GM18909 (cell line): ENCODE results near the gene KCNN1.
"Not testable (repeated sequence)": the region's sequence is repeated elsewhere in the genome, so short reads cannot be mapped to it uniquely, and the experiment has no call there.

ENCODE experiments used
- ATAC-seq: cut with Tn5 transposase; IDR thresholded peaks from one replicate; pipeline ENCODE4 v1.9.1; 2021; ENCODE audit warnings: mild to moderate bottlenecking; ENCODE audit not compliant: unreplicated experiment, poor library complexity

KCNN1 gene

GRCh38 chr19:17967257-17968051 lies 547 bp downstream of the KCNN1 start:
- ATAC-seq, result no peak

GRCh38 chr19:17968362-17968761 lies 1.5 kb downstream of the KCNN1 start:
- no peak for ATAC-seq

- ATAC-seq, result no peak
Observed at GRCh38 chr19:17969096-17969792, 2.3 kb downstream of the KCNN1 start.

DNA sequence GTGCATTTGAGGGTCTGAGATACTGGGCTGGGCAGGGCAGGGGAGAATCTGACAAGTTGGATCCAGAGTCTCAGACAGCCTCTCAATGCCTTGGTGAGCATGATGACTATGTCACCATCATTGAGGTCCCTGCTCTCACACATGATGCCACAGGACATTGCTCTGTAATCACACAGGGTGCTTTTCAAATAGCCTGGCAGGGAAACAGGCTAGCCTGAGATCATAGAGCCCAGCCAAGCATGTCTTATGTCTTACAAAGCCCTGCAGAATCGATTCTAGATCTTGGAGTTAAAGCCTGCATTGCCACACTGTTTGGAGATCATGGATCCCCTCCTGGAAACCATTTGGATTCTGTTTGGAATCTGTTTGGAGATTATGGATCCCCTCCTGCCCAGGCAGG lies 5.3 kb downstream of the KCNN1 start:
- ATAC-seq, result no peak

DNA sequence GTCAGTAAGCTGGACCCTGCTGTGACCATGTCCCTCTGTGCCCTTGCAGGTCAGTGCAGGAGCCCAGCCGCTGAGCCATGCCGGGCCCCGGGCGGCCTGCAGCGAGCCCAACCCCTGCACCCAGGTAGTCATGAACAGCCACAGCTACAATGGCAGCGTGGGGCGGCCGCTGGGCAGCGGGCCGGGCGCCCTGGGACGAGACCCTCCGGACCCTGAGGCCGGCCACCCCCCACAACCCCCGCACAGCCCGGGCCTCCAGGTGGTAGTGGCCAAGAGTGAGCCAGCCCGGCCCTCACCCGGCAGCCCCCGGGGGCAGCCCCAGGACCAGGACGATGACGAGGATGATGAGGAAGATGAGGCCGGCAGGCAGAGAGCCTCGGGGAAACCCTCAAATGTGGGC lies 6.9 kb downstream of the KCNN1 start:
- ATAC-seq, result no peak

DNA sequence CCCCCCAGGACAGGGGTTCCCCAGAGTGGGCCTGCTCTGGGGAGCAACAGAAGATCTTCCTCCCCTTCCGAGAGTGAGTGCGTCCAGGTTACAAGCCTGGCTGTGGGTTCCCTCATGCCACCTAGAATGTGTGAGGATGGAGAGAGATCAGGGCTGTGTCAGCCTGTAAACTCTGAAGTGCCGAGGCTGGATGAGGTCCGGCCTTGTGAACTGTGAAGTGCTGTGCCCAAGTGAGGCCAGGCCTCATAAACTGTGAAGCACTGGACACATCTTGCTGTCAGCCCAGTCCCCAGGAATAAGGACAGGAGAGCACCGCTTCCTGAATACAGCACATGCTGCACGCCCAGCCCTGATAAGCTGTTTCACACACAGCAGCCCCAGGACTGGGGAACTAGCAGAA lies 7.6 kb downstream of the KCNN1 start:
- no peak for ATAC-seq

GRCh38 chr19:17975032-17975431 lies 8.1 kb downstream of the KCNN1 start:
- ATAC-seq, result no peak

- no peak for ATAC-seq
Observed at GRCh38 chr19:17977021-17977420, 10.1 kb downstream of the KCNN1 start.

- ATAC-seq, result no peak
Observed at GRCh38 chr19:17977488-17977887, 10.6 kb downstream of the KCNN1 start.

DNA sequence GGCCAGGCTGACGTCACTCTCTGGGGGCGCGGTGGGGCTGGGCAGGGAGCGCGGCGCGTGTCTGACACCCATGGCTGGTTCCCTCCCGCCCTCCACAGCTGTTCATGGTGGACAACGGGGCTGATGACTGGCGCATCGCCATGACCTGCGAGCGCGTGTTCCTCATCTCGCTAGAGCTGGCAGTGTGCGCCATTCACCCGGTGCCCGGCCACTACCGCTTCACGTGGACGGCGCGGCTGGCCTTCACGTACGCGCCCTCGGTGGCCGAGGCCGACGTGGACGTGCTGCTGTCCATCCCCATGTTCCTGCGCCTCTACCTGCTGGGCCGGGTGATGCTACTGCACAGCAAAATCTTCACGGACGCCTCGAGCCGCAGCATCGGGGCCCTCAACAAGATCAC lies 14.7 kb downstream of the KCNN1 start:
- no peak for ATAC-seq

DNA sequence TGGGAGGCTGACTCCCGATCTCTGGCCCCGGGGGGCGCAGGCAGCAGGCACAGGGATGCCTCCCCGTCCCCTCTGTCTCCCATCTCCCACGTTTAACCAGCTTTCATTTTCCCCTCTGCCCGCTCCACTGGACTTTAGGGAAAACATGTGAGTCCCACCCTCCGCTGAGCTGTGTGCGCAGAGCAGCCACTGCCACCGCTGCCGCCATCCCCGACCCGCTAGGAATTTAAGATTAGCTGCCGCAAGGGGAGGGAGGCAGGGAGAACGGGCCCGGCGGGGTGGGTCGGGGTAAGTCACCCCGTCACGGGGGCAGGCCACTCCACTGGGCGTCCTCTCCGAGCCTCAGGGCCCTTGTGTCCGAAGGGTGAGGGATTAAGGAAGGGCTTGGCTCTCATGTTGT lies 15.5 kb downstream of the KCNN1 start:
- ATAC-seq, result no peak

DNA sequence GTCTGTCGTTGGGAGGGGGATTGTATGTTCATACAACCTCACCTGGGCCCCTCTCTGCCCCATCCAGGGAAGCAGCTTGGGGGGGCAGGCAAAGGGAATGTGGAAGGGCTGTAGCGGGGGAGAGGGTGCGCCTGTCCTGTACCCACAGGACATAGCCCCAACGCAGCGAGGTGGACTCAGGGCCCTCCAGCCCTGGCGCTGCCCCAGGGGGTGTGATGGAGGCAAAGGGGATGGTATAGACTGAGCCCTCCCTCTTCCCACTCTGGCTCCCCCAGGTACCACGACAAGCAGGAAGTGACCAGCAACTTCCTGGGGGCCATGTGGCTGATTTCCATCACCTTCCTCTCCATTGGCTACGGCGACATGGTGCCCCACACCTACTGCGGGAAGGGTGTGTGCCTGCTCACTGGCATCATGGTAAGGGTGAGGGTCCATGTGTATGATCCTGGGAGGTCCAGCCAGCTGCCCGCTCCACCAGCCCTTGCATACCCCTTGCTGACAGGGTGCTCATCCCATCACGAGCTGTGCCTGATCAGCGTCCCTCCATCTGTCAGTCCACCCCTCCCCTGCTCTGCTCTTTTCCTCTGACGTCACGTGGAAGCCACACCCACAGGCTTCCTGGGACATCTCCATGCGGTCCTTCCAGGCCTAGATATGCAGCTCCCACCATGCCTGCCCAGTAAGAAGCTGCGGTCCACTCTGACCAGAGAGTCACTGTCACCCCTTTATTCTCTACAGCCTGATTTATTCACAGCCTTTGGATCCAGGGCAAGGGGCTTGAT lies 18.3 kb downstream of the KCNN1 start:
- no peak for ATAC-seq

GRCh38 chr19:17986569-17986968 lies 19.7 kb downstream of the KCNN1 start:
- not testable (repeated sequence) for ATAC-seq

DNA sequence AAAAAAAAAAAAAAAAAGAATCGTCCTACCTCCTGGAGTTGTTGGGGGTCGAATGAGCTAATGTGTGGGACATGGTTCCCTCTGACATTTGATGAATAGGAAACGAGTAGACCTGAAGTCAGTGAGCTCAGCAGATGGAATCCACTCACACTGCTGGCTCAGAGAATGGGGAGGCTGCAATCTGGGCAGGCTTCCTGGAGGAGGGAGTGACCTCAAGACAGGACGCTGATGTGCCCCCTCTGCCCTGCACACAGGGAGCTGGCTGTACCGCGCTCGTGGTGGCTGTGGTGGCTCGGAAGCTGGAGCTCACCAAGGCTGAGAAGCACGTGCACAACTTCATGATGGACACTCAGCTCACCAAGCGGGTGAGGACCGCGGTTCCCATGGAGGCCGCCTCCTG lies 21.3 kb downstream of the KCNN1 start:
- no peak for ATAC-seq

DNA sequence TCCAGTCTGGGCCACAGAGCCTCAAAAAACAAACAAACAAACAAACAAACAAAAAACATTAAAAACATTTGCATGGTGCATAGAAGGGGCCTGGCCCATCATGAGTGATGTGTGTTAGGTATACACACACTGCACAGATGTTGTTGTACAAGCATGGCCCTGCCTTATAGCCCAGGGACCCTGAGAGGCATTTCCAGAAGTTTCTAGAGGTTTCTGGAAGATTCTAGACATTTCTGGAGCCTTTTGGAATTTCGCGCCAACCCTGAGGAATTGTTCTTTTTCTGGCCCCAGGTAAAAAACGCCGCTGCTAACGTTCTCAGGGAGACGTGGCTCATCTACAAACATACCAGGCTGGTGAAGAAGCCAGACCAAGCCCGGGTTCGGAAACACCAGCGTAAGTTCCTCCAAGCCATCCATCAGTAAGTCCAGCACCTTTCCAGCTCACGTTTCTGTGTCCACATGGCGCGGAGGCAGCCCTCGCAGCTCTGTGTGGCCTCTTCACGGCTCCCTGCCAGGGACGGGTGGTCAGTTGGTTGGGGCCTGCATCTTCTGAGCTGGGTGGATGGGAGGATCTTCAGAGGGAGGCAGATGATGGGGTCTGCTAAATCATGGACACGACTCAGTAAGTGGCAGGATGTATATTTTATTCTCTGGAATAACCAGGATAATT lies 22.7 kb downstream of the KCNN1 start:
- no peak for ATAC-seq

GRCh38 chr19:17993076-17993813 lies 26.3 kb downstream of the KCNN1 start:
- no peak for ATAC-seq

DNA sequence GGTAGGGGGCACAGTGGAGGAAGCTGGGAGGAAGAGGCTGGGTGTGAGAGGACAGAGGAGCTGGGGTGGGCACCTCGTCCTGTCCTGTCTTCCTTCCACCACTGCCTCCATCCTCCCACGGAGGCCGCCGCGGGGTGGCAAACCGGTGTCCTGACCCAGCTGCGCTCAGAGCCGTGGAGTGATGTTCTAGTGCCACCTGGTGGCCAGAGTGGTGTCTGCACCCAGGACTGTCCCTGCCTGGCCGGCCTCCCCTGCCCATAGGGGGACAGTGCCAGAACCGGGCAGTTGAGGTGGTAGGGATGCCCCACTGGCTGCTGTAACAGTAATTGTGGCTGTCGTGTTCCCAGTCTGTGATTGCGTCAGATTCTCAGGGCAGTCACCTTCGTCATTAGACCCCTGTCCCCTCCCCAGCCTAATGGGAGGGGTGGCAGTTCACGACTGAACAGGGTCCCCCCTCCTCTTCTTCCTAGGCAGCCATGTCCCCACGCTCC lies 30.0 kb downstream of the KCNN1 start:
- peak; percentile 50 for ATAC-seq

DNA sequence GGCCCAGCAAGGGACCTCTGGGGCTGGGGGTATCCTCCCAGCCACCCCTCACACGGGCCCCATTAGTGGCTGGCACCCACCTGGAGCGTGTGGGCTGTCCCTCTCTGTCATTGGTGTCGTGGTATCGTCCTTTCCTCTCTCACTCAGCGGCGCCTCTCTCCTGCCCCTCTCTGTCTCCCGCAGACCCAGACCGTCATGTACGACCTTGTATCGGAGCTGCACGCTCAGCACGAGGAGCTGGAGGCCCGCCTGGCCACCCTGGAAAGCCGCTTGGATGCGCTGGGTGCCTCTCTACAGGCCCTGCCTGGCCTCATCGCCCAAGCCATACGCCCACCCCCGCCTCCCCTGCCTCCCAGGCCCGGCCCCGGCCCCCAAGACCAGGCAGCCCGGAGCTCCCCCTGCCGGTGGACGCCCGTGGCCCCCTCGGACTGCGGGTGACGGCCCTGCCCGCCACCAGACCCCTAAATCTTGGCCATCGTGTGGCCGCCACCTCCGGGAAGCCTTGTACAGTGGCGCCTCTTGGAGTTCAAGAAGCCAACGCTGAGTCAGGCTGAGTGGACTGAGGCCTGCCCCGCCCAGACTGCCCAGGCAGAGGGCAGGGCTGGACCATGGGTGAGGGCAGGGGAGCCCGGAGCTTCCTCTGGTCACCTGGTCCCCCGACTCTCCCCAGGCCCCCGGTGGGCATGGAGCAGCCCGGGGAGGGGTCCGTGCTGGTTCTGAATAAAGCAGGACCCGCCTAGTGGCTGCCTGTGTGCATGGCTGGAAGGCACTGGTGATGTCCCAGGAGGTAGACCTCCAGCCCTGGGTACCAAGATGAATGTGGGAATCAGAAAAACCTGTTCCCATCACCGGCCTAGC lies 31.3 kb downstream of the KCNN1 start:
- no peak for ATAC-seq

DNA sequence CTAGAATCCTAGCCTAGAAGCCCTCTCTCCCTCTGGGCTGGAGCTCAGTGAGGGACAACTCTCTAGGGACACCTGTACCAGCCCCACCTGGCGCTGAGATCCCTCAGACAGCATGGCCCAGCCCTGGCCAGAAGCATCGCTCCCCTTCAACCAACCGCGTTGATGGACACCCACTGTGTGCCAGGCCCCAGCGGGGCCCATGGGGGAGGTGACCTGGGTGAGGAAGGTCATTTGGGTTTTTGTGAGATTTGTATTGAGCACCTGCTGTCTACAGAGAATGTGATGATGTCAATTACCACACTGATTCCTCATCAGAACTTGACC lies 31.9 kb downstream of the KCNN1 start:
- ATAC-seq, result no peak
